ENCODE measurements around the gene MRPS35. TPM values are rescaled to one million over a fixed set of nuclear protein-coding genes. Genes with fewer than 3 reads are reported as not detected.

Gene MRPS35
- total and polyA plus RNA-seq, 2 experiments from 2014 or later = 40.3 to 65.6 TPM

GRCh38 chr12:27796128-27796527 is 85.5 kb downstream of the MRPS35 start:
- no peak overlapping the region for H2AFZ ChIP-seq
- 93 to 94% methylated on average over 7 of the region's 7 CpGs for WGBS, 2 experiments (ENCODE audit: low coverage in 1 of 2, low lambda C conversion rate in 2 of 2, missing lambda C conversion rate in 2 of 2)

GRCh38 chr12:27797301-27798025 is 86.8 kb downstream of the MRPS35 start:
- H3K27me3 ChIP-seq (replicated peaks; ENCODE audit: insufficient read depth) = no peaks in the 10 kb centered on the region
- no peak overlapping the region for H3K4me2 ChIP-seq (ENCODE audit: unreplicated experiment)
- no peaks in the 10 kb centered on the region for H3K9me2 ChIP-seq (ENCODE audit: insufficient read depth)
- in situ Hi-C loops (cut with MboI) = no loop called here
- peaks cover 52% of the 10 kb centered on the region for H3K36me3 ChIP-seq (ENCODE audit: low read depth)
- no peaks in the 10 kb centered on the region for H4K20me1 ChIP-seq (ENCODE audit: insufficient read depth)
- H3K4me3 ChIP-seq = no peak overlapping the region
- DNase-seq = no peak
- peaks cover 6% of the 10 kb centered on the region for H3K79me2 ChIP-seq (ENCODE audit: insufficient read depth)
- H3K9me3 ChIP-seq (ENCODE audit: low read depth) = no peaks in the 10 kb centered on the region
- no peak overlapping the region for H3K27ac ChIP-seq
- 0 out of 2 replicates have a peak, but pooled peaks cover 7% of the 10 kb centered on the region for H3F3A ChIP-seq (ENCODE audit: insufficient read depth)
- no peak overlapping the region for H2AFZ ChIP-seq
- TF ChIP-seq EZH2 (IDR thresholded peaks at IDR 0.05; ENCODE audit: insufficient read depth, poor library complexity, severe bottlenecking) (no peak), EZH2phosphoT487 (IDR thresholded peaks at IDR 0.05; ENCODE audit: insufficient read depth, low read depth) (no peak)
- no peaks in the 10 kb centered on the region for H3K4me1 ChIP-seq (ENCODE audit: insufficient read depth)
- H3K9ac ChIP-seq = no peak overlapping the region
- 89% methylated on average over 24 of the region's 24 CpGs for WGBS, 2 experiments (ENCODE audit: low coverage in 1 of 2, low lambda C conversion rate in 2 of 2, missing lambda C conversion rate in 2 of 2)

More at GRCh38 chr12:27796128-27796527, 85.5 kb downstream of the MRPS35 start:
- TF ChIP-seq EZH2 (IDR thresholded peaks at IDR 0.05; ENCODE audit: insufficient read depth, poor library complexity, severe bottlenecking) = no peak
- no peak for TF ChIP-seq EZH2phosphoT487 (IDR thresholded peaks at IDR 0.05; ENCODE audit: insufficient read depth, low read depth)
- no peaks in the 10 kb centered on the region for H3K4me1 ChIP-seq (ENCODE audit: insufficient read depth)
- H3K9me3 ChIP-seq (ENCODE audit: low read depth) = no peaks in the 10 kb centered on the region
- DNase-seq = no peak
- 0 out of 2 replicates have a peak, but pooled peaks cover 3% of the 10 kb centered on the region for H3F3A ChIP-seq (ENCODE audit: insufficient read depth)
- H3K4me3 ChIP-seq = no peak overlapping the region
- H3K9me2 ChIP-seq (ENCODE audit: insufficient read depth) = no peaks in the 10 kb centered on the region
- H3K36me3 ChIP-seq (ENCODE audit: low read depth) = peaks cover 56% of the 10 kb centered on the region
- no peaks in the 10 kb centered on the region for H3K27me3 ChIP-seq (replicated peaks; ENCODE audit: insufficient read depth)
- H3K27ac ChIP-seq = no peak overlapping the region
- H3K9ac ChIP-seq = no peak overlapping the region
- peaks cover 16% of the 10 kb centered on the region for H3K79me2 ChIP-seq (ENCODE audit: insufficient read depth)
- no peaks in the 10 kb centered on the region for H4K20me1 ChIP-seq (ENCODE audit: insufficient read depth)
- H3K4me2 ChIP-seq (ENCODE audit: unreplicated experiment) = no peak overlapping the region
- in situ Hi-C loops (cut with MboI) = no loop called here

- Histone ChIP-seq H3K79me2 (ENCODE audit: insufficient read depth) (no peaks in the 10 kb centered on the region), H3K9me2 (ENCODE audit: insufficient read depth) (no peaks in the 10 kb centered on the region), H3F3A (ENCODE audit: insufficient read depth) (0 out of 2 replicates have a peak, but pooled peaks cover 7% of the 10 kb centered on the region), H2AFZ (no peak overlapping the region), H4K20me1 (ENCODE audit: insufficient read depth) (no peaks in the 10 kb centered on the region), H3K9me3 (ENCODE audit: low read depth) (no peaks in the 10 kb centered on the region), H3K4me2 (ENCODE audit: unreplicated experiment) (no peak overlapping the region), H3K9ac (no peak overlapping the region), H3K27me3 (replicated peaks; ENCODE audit: insufficient read depth) (no peaks in the 10 kb centered on the region), H3K36me3 (ENCODE audit: low read depth) (peaks cover 34% of the 10 kb centered on the region), H3K4me1 (ENCODE audit: insufficient read depth) (no peaks in the 10 kb centered on the region), H3K4me3 (no peak overlapping the region), H3K27ac (no peak overlapping the region)
- WGBS, 2 experiments (ENCODE audit: low coverage in 1 of 2, low lambda C conversion rate in 2 of 2, missing lambda C conversion rate in 2 of 2) = 97 to 100% methylated on average over 3 of the region's 3 CpGs
- DNase-seq = no peak
- in situ Hi-C loops (cut with MboI) = no loop called here
- TF ChIP-seq EZH2phosphoT487 (IDR thresholded peaks at IDR 0.05; ENCODE audit: insufficient read depth, low read depth) (no peak), EZH2 (IDR thresholded peaks at IDR 0.05; ENCODE audit: insufficient read depth, poor library complexity, severe bottlenecking) (no peak)
Observed at GRCh38 chr12:27800819-27801218, 90.2 kb downstream of the MRPS35 start.

- H3F3A ChIP-seq (ENCODE audit: insufficient read depth) = 0 out of 2 replicates have a peak, but pooled peaks cover 7% of the 10 kb centered on the region
- H3K4me3 ChIP-seq = no peak overlapping the region
- H2AFZ ChIP-seq = no peak overlapping the region
- WGBS, 2 experiments (ENCODE audit: low coverage in 1 of 2, low lambda C conversion rate in 2 of 2, missing lambda C conversion rate in 2 of 2) = 89 to 93% methylated on average over 5 of the region's 5 CpGs
- H3K4me1 ChIP-seq (ENCODE audit: insufficient read depth) = no peaks in the 10 kb centered on the region
- in situ Hi-C loops (cut with MboI) = no loop called here
- H3K9me3 ChIP-seq (ENCODE audit: low read depth) = no peaks in the 10 kb centered on the region
- no peaks in the 10 kb centered on the region for H4K20me1 ChIP-seq (ENCODE audit: insufficient read depth)
- H3K27me3 ChIP-seq (replicated peaks; ENCODE audit: insufficient read depth) = no peaks in the 10 kb centered on the region
- H3K4me2 ChIP-seq (ENCODE audit: unreplicated experiment) = no peak overlapping the region
- TF ChIP-seq EZH2phosphoT487 (IDR thresholded peaks at IDR 0.05; ENCODE audit: insufficient read depth, low read depth) (no peak), EZH2 (IDR thresholded peaks at IDR 0.05; ENCODE audit: insufficient read depth, poor library complexity, severe bottlenecking) (no peak)
- DNase-seq = no peak
- no peaks in the 10 kb centered on the region for H3K9me2 ChIP-seq (ENCODE audit: insufficient read depth)
- H3K36me3 ChIP-seq (ENCODE audit: low read depth) = peaks cover 26% of the 10 kb centered on the region
- no peak overlapping the region for H3K27ac ChIP-seq
- H3K9ac ChIP-seq = no peak overlapping the region
- no peaks in the 10 kb centered on the region for H3K79me2 ChIP-seq (ENCODE audit: insufficient read depth)
Observed at GRCh38 chr12:27801630-27802029, 91.0 kb downstream of the MRPS35 start.
